H9 (cell line): ENCODE results near the gene ATXN10. TPM values are rescaled to one million over a fixed set of nuclear protein-coding genes. Genes with fewer than 3 reads are reported as not detected.

Experiments
- DNase-seq: peaks from one replicate; pipeline ENCODE4 v3.0.0-alpha.2; 2017
- H2AFZ ChIP-seq: one replicate; pipeline ENCODE4 v1.6.1; 2013; ENCODE audit warnings: mild to moderate bottlenecking, low read length, control low read depth, moderate library complexity
- H2AK5ac ChIP-seq: 2 replicates; pipeline ENCODE4 v1.6.1; 2013; ENCODE audit warnings: low read length, control low read depth, mixed read lengths; ENCODE audit not compliant: insufficient read length
- H2BK120ac ChIP-seq: one replicate; pipeline ENCODE4 v1.6.1; 2013; ENCODE audit warnings: low read depth, mild to moderate bottlenecking, low read length, control low read depth, inconsistent platforms; ENCODE audit not compliant: poor library complexity, severe bottlenecking
- H2BK12ac ChIP-seq: 2 replicates; pipeline ENCODE4 v1.6.1; 2013; ENCODE audit warnings: low read length, control low read depth, mixed read lengths, low read depth; ENCODE audit not compliant: insufficient read length
- H2BK15ac ChIP-seq: 2 replicates; pipeline ENCODE4 v1.6.1; 2013; ENCODE audit warnings: low read depth, low read length, control low read depth
- H2BK20ac ChIP-seq: one replicate; pipeline ENCODE4 v1.6.1; 2013; ENCODE audit warnings: low read depth, mild to moderate bottlenecking, low read length, control low read depth, inconsistent platforms; ENCODE audit not compliant: poor library complexity, severe bottlenecking
- H2BK5ac ChIP-seq: 2 replicates; pipeline ENCODE4 v1.6.1; 2013; ENCODE audit warnings: low read length, control low read depth, mixed read lengths; ENCODE audit not compliant: insufficient read length
- H3K14ac ChIP-seq: 2 replicates; pipeline ENCODE4 v1.6.1; 2013; ENCODE audit warnings: low read length, control low read depth; ENCODE audit not compliant: insufficient read depth
- H3K18ac ChIP-seq: 2 replicates; pipeline ENCODE4 v1.6.1; 2013; ENCODE audit warnings: low read depth, mild to moderate bottlenecking, mixed read lengths, low read length, control low read depth; ENCODE audit not compliant: insufficient read length
- H3K23ac ChIP-seq: 2 replicates; pipeline ENCODE4 v1.6.1; 2013; ENCODE audit warnings: low read length, control low read depth, mixed read lengths, low read depth; ENCODE audit not compliant: insufficient read length
- H3K23me2 ChIP-seq: 2 replicates; pipeline ENCODE4 v1.6.1; 2013; ENCODE audit warnings: low read depth, mild to moderate bottlenecking, mixed read lengths, low read length, control low read depth; ENCODE audit not compliant: insufficient read length, poor library complexity, severe bottlenecking
- H3K27ac ChIP-seq: 2 replicates; pipeline ENCODE4 v1.5.1; 2013; ENCODE audit warnings: low read length, control low read depth, mixed read lengths, low read depth; ENCODE audit not compliant: insufficient read length
- H3K27me3 ChIP-seq: 2 replicates; pipeline ENCODE4 v1.6.1; 2013; ENCODE audit warnings: low read length, control low read depth, inconsistent platforms; ENCODE audit not compliant: insufficient read depth
- H3K4ac ChIP-seq: 2 replicates; pipeline ENCODE4 v1.6.1; 2013; ENCODE audit warnings: low read depth, mild to moderate bottlenecking, control low read depth, inconsistent platforms, low read length, moderate library complexity
- H3K4me1 ChIP-seq: 2 replicates; pipeline ENCODE4 v1.6.1; 2013; ENCODE audit warnings: low read length, control low read depth, inconsistent platforms; ENCODE audit not compliant: insufficient read depth
- H3K4me2 ChIP-seq: 2 replicates; pipeline ENCODE4 v1.6.1; 2013; ENCODE audit warnings: low read length, control low read depth, mixed read lengths; ENCODE audit not compliant: insufficient read length, insufficient read depth
- H3K56ac ChIP-seq: 2 replicates; pipeline ENCODE4 v1.6.1; 2013; ENCODE audit warnings: low read depth, mild to moderate bottlenecking, mixed read lengths, low read length, control low read depth; ENCODE audit not compliant: insufficient read length
- H3K79me1 ChIP-seq: 2 replicates; pipeline ENCODE4 v1.6.1; 2013; ENCODE audit warnings: low read depth, mild to moderate bottlenecking, moderate library complexity, low read length, control low read depth, inconsistent platforms; ENCODE audit not compliant: insufficient read depth, poor library complexity, severe bottlenecking
- H3K79me2 ChIP-seq: 2 replicates; pipeline ENCODE4 v1.6.1; 2013; ENCODE audit warnings: low read length, control low read depth, inconsistent platforms; ENCODE audit not compliant: insufficient read depth
- H3K9ac ChIP-seq: 2 replicates; pipeline ENCODE4 v1.6.1; 2013; ENCODE audit warnings: low read length, control low read depth, mixed read lengths; ENCODE audit not compliant: insufficient read length; ENCODE audit errors: extremely low read depth
- H3K9me3 ChIP-seq: one replicate; pipeline ENCODE4 v1.6.1; 2013; ENCODE audit warnings: low read depth, low read length, inconsistent platforms; ENCODE audit not compliant: control insufficient read depth
- H3T11ph ChIP-seq: one replicate; pipeline ENCODE4 v1.6.1; 2013; ENCODE audit warnings: mild to moderate bottlenecking, low read length, control low read depth, inconsistent platforms
- H4K20me1 ChIP-seq: one replicate; pipeline ENCODE4 v1.6.1; 2013; ENCODE audit not compliant: control insufficient read depth, insufficient read length, insufficient read depth
- H4K5ac ChIP-seq: 2 replicates; pipeline ENCODE4 v1.6.1; 2013; ENCODE audit warnings: low read depth, mild to moderate bottlenecking, mixed read lengths, low read length, control low read depth; ENCODE audit not compliant: insufficient read length
- H4K8ac ChIP-seq: replicated peaks from 2 replicates; pipeline ENCODE4 v1.6.1; 2013; ENCODE audit warnings: low read length, control low read depth, mixed read lengths, low read depth; ENCODE audit not compliant: insufficient read length
- H4K91ac ChIP-seq: 2 replicates; pipeline ENCODE4 v1.6.1; 2013; ENCODE audit warnings: low read depth, mild to moderate bottlenecking, moderate library complexity, mixed read lengths, low read length, control low read depth; ENCODE audit not compliant: insufficient read length
- H3K27ac Mint-ChIP-seq, 3 experiments: 2 replicates in 2 of 3; 3 replicates in 1 of 3; pipeline ENCODE4 v1.8.0; 2020 to 2021; ENCODE audit warnings: mixed read lengths in 3 of 3, mild to moderate bottlenecking in 1 of 3, moderate library complexity in 1 of 3
- H3K27me3 Mint-ChIP-seq: 2 replicates; pipeline ENCODE4 v1.8.0; 2021; ENCODE audit warnings: low read depth, mild to moderate bottlenecking, moderate library complexity, mixed read lengths
- H3K36me3 Mint-ChIP-seq, 3 experiments: 2 replicates in 2 of 3; 3 replicates in 1 of 3; pipeline ENCODE4 v1.8.0; 2020 to 2021; ENCODE audit warnings: low read depth in 3 of 3, mixed read lengths in 3 of 3; ENCODE audit not compliant: insufficient read depth in 1 of 3
- H3K4me1 Mint-ChIP-seq, 2 experiments: 2 replicates each; pipeline ENCODE4 v1.8.0; 2020; ENCODE audit warnings: mixed read lengths in 2 of 2
- H3K4me3 Mint-ChIP-seq, 2 experiments: 2 replicates in 1 of 2; 3 replicates in 1 of 2; pipeline ENCODE4 v1.8.0; 2020 to 2021; ENCODE audit warnings: mild to moderate bottlenecking in 2 of 2, mixed read lengths in 2 of 2, moderate library complexity in 1 of 2
- H3K9me3 Mint-ChIP-seq, 2 experiments: 2 replicates in 1 of 2; 3 replicates in 1 of 2; pipeline ENCODE4 v1.8.0; 2020; ENCODE audit warnings: mild to moderate bottlenecking in 2 of 2, mixed read lengths in 2 of 2, moderate library complexity in 1 of 2
- WGBS: extraction: QIAGEN DNeasy Blood & Tissue Kit; methylation state at CpG from one replicate; pipeline ENCODE4 v1.1.7; 2013; ENCODE audit warnings: missing lambda C conversion rate, low lambda C conversion rate, mixed read lengths; ENCODE audit not compliant: insufficient read length; ENCODE audit errors: extremely low coverage; 5-methylcytosine and 5-hydroxymethylcytosine counted together
- total RNA-seq: library from RNA; stranded (reverse); gene quantifications from 2 replicates; pipeline ENCODE4 v1.2.1, GENCODE V29; 2021
- TF ChIP-seq, protein P1 (sequence below): fragments of 200-600 bp; sonication (generic); conservative IDR thresholded peaks from 3 replicates; pipeline ENCODE4 v1.8.0; 2021; ENCODE audit warnings: antibody characterized with exemption, mild to moderate bottlenecking

The ATXN10 gene
- total RNA-seq, 1 experiment from 2014 or later, result 210 TPM

DNA sequence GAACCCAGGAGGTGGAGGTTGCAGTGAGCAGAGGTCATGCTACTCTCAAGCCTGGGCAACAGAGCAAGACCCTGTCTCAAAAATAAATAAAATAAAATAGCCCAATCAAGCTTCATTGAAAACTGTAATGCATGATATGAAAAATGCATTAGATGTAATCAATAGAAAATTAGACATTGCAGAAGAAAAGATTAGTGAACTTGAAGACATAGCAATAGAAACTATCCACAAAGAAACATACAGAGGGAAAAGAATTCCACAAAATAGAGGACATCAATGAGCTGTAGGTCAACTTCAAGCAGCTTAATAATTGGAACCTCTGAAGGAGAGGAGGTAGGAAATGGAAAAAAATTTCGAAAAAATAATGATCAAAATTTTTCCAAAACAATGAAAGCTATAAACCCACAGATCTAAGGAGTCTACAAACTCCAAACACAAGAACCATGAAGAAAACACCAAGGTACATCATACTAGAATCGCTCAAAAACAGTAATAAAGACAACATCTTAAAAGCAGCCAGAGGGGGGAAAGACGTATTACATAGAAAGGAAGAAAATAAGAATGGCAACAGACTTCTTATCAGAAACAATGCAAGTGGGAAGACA, 201.1 kb downstream of the ATXN10 start:
- H4K5ac ChIP-seq, result no peak overlapping the region
- H3K23me2 ChIP-seq, result no peaks in the 10 kb centered on the region
- Mint-ChIP-seq H3K36me3 (no peaks in the 10 kb centered on the region), H3K27me3 (peaks cover 63% of the 10 kb centered on the region), H3K4me1 (peaks cover 8 to 17% of the 10 kb centered on the region in 2 experiments), H3K4me3 (no peak overlapping the region), H3K9me3 (peaks cover 5 to 9% of the 10 kb centered on the region in 2 experiments; a peak in 2 of 5 replicates), H3K27ac (no peak overlapping the region)
- H2BK12ac ChIP-seq, result no peak overlapping the region
- no peak overlapping the region for H2BK20ac ChIP-seq
- no peaks in the 10 kb centered on the region for H3K79me2 ChIP-seq
- H4K91ac ChIP-seq, result no peak overlapping the region
- no peaks in the 10 kb centered on the region for H4K20me1 ChIP-seq
- H2AK5ac ChIP-seq, result no peak overlapping the region
- WGBS, result no CpG with 5 or more reads among the region's 3 CpGs
- H2BK15ac ChIP-seq, result no peak overlapping the region
- no peak overlapping the region for H3T11ph ChIP-seq
- DNase-seq, result no peak
- H4K8ac ChIP-seq, result no peak overlapping the region
- no peak overlapping the region for H3K27ac ChIP-seq
- H3K4ac ChIP-seq, result no peak overlapping the region
- no peak overlapping the region for H3K23ac ChIP-seq
- H2BK5ac ChIP-seq, result no peak overlapping the region
- H3K79me1 ChIP-seq, result no peaks in the 10 kb centered on the region
- TF ChIP-seq, protein P1, sequence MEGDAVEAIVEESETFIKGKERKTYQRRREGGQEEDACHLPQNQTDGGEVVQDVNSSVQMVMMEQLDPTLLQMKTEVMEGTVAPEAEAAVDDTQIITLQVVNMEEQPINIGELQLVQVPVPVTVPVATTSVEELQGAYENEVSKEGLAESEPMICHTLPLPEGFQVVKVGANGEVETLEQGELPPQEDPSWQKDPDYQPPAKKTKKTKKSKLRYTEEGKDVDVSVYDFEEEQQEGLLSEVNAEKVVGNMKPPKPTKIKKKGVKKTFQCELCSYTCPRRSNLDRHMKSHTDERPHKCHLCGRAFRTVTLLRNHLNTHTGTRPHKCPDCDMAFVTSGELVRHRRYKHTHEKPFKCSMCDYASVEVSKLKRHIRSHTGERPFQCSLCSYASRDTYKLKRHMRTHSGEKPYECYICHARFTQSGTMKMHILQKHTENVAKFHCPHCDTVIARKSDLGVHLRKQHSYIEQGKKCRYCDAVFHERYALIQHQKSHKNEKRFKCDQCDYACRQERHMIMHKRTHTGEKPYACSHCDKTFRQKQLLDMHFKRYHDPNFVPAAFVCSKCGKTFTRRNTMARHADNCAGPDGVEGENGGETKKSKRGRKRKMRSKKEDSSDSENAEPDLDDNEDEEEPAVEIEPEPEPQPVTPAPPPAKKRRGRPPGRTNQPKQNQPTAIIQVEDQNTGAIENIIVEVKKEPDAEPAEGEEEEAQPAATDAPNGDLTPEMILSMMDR, result no peak
- H2BK120ac ChIP-seq, result no peak overlapping the region
- H3K9me3 ChIP-seq, result no peaks in the 10 kb centered on the region
- H3K27me3 ChIP-seq, result peaks cover 17% of the 10 kb centered on the region; the same call in 1 of the 2 replicates
- H2AFZ ChIP-seq, result no peak overlapping the region
- H3K56ac ChIP-seq, result no peak overlapping the region
- H3K9ac ChIP-seq, result no peak overlapping the region
- H3K18ac ChIP-seq, result no peak overlapping the region
- H3K4me2 ChIP-seq, result no peak overlapping the region
- no peak overlapping the region for H3K14ac ChIP-seq
- H3K4me1 ChIP-seq, result no peaks in the 10 kb centered on the region
